ENCODE results near the gene ADK. TPM values are rescaled to one million over a fixed set of nuclear protein-coding genes. Genes with fewer than 3 reads are reported as not detected.

ADK gene
- total RNA-seq, 1 experiment from 2014 or later = 66.6 TPM

- H3K36me3 Mint-ChIP-seq (ENCODE audit: insufficient read depth, unreplicated experiment) = no peaks in the 10 kb centered on the region
- no TSS peak for BruUV-seq (replicated peaks)
- no peak for TF ChIP-seq CTCF (IDR thresholded peaks at IDR 0.05; ENCODE audit: unreplicated experiment)
- CTCF ChIA-PET = no interaction called here
- H3K4me1 Mint-ChIP-seq (ENCODE audit: low read depth, unreplicated experiment) = no peaks in the 10 kb centered on the region
- intact Hi-C loops (cut with micrococcal nuclease; ENCODE audit: unreplicated experiment) = no loop called here
- H3K9me3 Mint-ChIP-seq (ENCODE audit: low read depth, unreplicated experiment) = no peaks in the 10 kb centered on the region
- no peak overlapping the region for H3K4me3 Mint-ChIP-seq (ENCODE audit: low read depth, unreplicated experiment)
- no peak overlapping the region for H3K27ac Mint-ChIP-seq (ENCODE audit: unreplicated experiment)
- DNase-seq = no peak
- H3K27me3 Mint-ChIP-seq (ENCODE audit: unreplicated experiment) = no peaks in the 10 kb centered on the region
Observed at GRCh38 chr10:74599672-74600071, 448.7 kb downstream of the ADK start.

DNA sequence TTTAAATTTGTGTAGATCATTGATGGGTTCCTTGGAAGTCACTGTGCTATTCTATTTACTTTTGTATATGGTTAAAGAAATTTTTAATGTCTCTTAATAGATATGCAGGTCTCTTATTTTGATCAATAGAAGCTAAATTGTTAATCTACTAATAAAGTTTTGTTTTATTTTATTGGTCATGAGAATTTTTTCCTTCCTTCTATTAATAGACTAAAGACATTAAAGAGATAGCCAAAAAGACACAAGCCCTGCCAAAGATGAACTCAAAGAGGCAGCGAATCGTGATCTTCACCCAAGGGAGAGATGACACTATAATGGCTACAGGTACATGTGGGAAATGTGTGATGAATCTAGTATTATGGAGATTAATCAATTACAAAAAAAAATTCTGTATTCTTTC is 449.1 kb downstream of the ADK start:
- H3K4me3 Mint-ChIP-seq (ENCODE audit: low read depth, unreplicated experiment) = no peak overlapping the region
- H3K27me3 Mint-ChIP-seq (ENCODE audit: unreplicated experiment) = no peaks in the 10 kb centered on the region
- BruUV-seq (replicated peaks) = no TSS peak
- TF ChIP-seq CTCF (IDR thresholded peaks at IDR 0.05; ENCODE audit: unreplicated experiment) = no peak
- intact Hi-C loops (cut with micrococcal nuclease; ENCODE audit: unreplicated experiment) = no loop called here
- CTCF ChIA-PET = no interaction called here
- DNase-seq = no peak
- H3K9me3 Mint-ChIP-seq (ENCODE audit: low read depth, unreplicated experiment) = no peaks in the 10 kb centered on the region
- no peaks in the 10 kb centered on the region for H3K4me1 Mint-ChIP-seq (ENCODE audit: low read depth, unreplicated experiment)
- no peaks in the 10 kb centered on the region for H3K36me3 Mint-ChIP-seq (ENCODE audit: insufficient read depth, unreplicated experiment)
- H3K27ac Mint-ChIP-seq (ENCODE audit: unreplicated experiment) = no peak overlapping the region

- BruUV-seq (replicated peaks) = no TSS peak
- CTCF ChIA-PET = no interaction called here
- no peaks in the 10 kb centered on the region for H3K27me3 Mint-ChIP-seq (ENCODE audit: unreplicated experiment)
- DNase-seq = no peak
- no peaks in the 10 kb centered on the region for H3K9me3 Mint-ChIP-seq (ENCODE audit: low read depth, unreplicated experiment)
- H3K4me3 Mint-ChIP-seq (ENCODE audit: low read depth, unreplicated experiment) = no peak overlapping the region
- no peak for TF ChIP-seq CTCF (IDR thresholded peaks at IDR 0.05; ENCODE audit: unreplicated experiment)
- H3K4me1 Mint-ChIP-seq (ENCODE audit: low read depth, unreplicated experiment) = no peaks in the 10 kb centered on the region
- H3K36me3 Mint-ChIP-seq (ENCODE audit: insufficient read depth, unreplicated experiment) = no peaks in the 10 kb centered on the region
- intact Hi-C loops (cut with micrococcal nuclease; ENCODE audit: unreplicated experiment) = no loop called here
- no peak overlapping the region for H3K27ac Mint-ChIP-seq (ENCODE audit: unreplicated experiment)
Observed at GRCh38 chr10:74602576-74602975, 451.6 kb downstream of the ADK start.

DNA sequence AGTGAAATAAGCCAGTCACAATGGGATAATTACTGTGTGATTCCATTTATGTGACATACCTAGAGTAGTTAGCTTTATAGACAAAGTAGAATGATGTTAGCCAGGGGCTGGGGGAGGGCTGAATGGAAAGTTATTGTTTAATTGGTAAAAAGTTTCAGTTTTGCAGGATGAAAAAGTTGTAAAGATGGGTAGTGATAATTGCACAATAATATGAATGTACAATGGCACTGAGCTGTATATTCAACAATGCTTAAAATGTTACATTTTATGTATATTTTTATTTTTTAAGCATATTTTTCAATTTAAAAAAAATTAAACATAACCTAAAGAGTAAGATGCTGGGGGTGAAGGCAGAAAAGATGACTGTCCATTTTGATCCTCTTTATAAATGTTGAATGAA is 459.3 kb downstream of the ADK start:
- intact Hi-C loops (cut with micrococcal nuclease; ENCODE audit: unreplicated experiment) = no loop called here
- DNase-seq = no peak
- Mint-ChIP-seq H3K27me3 (ENCODE audit: unreplicated experiment) (no peaks in the 10 kb centered on the region), H3K36me3 (ENCODE audit: insufficient read depth, unreplicated experiment) (no peaks in the 10 kb centered on the region), H3K27ac (ENCODE audit: unreplicated experiment) (no peak overlapping the region), H3K9me3 (ENCODE audit: low read depth, unreplicated experiment) (no peaks in the 10 kb centered on the region), H3K4me1 (ENCODE audit: low read depth, unreplicated experiment) (no peaks in the 10 kb centered on the region), H3K4me3 (ENCODE audit: low read depth, unreplicated experiment) (no peak overlapping the region)
- CTCF ChIA-PET = no interaction called here
- TF ChIP-seq CTCF (IDR thresholded peaks at IDR 0.05; ENCODE audit: unreplicated experiment) = no peak
- no TSS peak for BruUV-seq (replicated peaks)

GRCh38 chr10:74612195-74612594 is 461.2 kb downstream of the ADK start:
- TF ChIP-seq CTCF (IDR thresholded peaks at IDR 0.05; ENCODE audit: unreplicated experiment) = no peak
- no peak overlapping the region for H3K27ac Mint-ChIP-seq (ENCODE audit: unreplicated experiment)
- intact Hi-C loops (cut with micrococcal nuclease; ENCODE audit: unreplicated experiment) = no loop called here
- H3K4me1 Mint-ChIP-seq (ENCODE audit: low read depth, unreplicated experiment) = no peaks in the 10 kb centered on the region
- H3K9me3 Mint-ChIP-seq (ENCODE audit: low read depth, unreplicated experiment) = no peaks in the 10 kb centered on the region
- H3K4me3 Mint-ChIP-seq (ENCODE audit: low read depth, unreplicated experiment) = no peak overlapping the region
- CTCF ChIA-PET = no interaction called here
- H3K36me3 Mint-ChIP-seq (ENCODE audit: insufficient read depth, unreplicated experiment) = no peaks in the 10 kb centered on the region
- H3K27me3 Mint-ChIP-seq (ENCODE audit: unreplicated experiment) = no peaks in the 10 kb centered on the region
- no peak for DNase-seq
- no TSS peak for BruUV-seq (replicated peaks)
